Bronchial epithelial cell (primary cell): Measurements from ENCODE around the gene GTF2H4. TPM values are rescaled to one million over a fixed set of nuclear protein-coding genes. Genes with fewer than 3 reads are reported as not detected.

ENCODE experiments used
- DNase-seq: peaks from one replicate; pipeline ENCODE4 v3.0.0-alpha.2; 2010; ENCODE audit warnings: low read depth
- FAIRE-seq: peaks from 2 replicates; lab custom pipeline; 2011; peaks lifted over from hg19 to GRCh38; lab: Jason Lieb, UNC
- H3K27me3 ChIP-seq: 2 replicates; pipeline ENCODE4 v1.5.1; 2011; ENCODE audit warnings: low read length; ENCODE audit not compliant: control insufficient read depth, insufficient read depth
- H3K36me3 ChIP-seq: 2 replicates; pipeline ENCODE4 v1.5.1; 2011; ENCODE audit warnings: low read length; ENCODE audit not compliant: control insufficient read depth, insufficient read depth
- H3K4me3 ChIP-seq: 2 replicates; pipeline ENCODE4 v1.5.1; 2011; ENCODE audit warnings: mild to moderate bottlenecking, low read depth, low read length, control low read depth
- total RNA-seq: library from RNA; depleted of rRNA; stranded (reverse); fragments of >200 nt; gene quantifications from 2 replicates; pipeline ENCODE4 v1.2.1, GENCODE V29; 2014
- TF ChIP-seq, protein P1 (sequence below): IDR thresholded peaks from 2 replicates; pipeline ENCODE4 v1.5.1; 2011; ENCODE audit warnings: mild to moderate bottlenecking, moderate library complexity, low read length, control low read depth, inconsistent platforms; ENCODE audit not compliant: insufficient read depth, severe bottlenecking

GTF2H4 gene
- total RNA-seq, 1 donor from 2014 or later, result 10.0 TPM

DNA sequence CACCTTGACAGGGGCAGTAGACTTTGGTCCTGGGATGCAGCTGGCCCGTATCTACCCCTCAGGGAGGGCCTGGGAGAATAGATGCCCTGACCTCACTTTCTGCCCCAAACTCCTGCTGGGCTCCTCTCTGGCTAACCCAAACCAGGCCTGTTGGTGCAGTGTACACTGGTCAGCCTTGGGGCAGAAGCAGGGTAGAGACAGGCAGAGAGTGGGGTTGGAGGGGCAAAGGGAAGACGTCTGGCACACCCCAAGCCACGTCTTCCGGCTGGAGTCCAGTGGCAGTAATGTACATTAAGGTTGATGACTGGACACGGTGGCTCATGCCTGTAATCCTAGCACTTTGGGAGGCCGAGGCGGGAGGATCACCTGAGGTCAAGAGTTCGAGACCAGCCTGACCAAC is 14.3 kb upstream of the GTF2H4 start:
- Histone ChIP-seq H3K4me3 (no peak overlapping the region), H3K36me3 (peaks cover 73% of the 10 kb centered on the region), H3K27me3 (no peaks in the 10 kb centered on the region)
- DNase-seq, result no peak
- TF ChIP-seq, protein P1, sequence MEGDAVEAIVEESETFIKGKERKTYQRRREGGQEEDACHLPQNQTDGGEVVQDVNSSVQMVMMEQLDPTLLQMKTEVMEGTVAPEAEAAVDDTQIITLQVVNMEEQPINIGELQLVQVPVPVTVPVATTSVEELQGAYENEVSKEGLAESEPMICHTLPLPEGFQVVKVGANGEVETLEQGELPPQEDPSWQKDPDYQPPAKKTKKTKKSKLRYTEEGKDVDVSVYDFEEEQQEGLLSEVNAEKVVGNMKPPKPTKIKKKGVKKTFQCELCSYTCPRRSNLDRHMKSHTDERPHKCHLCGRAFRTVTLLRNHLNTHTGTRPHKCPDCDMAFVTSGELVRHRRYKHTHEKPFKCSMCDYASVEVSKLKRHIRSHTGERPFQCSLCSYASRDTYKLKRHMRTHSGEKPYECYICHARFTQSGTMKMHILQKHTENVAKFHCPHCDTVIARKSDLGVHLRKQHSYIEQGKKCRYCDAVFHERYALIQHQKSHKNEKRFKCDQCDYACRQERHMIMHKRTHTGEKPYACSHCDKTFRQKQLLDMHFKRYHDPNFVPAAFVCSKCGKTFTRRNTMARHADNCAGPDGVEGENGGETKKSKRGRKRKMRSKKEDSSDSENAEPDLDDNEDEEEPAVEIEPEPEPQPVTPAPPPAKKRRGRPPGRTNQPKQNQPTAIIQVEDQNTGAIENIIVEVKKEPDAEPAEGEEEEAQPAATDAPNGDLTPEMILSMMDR, result no peak
- FAIRE-seq, result no peak

DNA sequence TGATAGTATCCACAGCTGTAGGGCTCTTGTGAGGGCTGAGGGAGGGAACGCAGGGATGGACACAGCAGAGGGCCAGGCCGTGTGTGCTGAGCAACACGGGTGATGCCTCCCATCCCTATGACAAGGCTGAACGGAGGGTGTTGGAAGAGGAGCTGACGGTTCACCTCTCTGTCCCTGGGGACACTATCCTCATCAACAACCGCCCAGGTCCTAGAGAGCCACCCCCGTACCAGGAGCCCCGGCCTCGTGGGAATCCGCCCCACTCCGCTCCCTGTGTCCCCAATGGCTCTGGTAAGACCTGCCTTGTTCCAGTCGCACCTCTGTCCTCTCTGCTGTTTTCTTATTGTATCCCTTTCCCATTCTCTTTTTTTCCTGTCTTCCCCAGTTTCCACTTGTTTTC is 13.6 kb upstream of the GTF2H4 start:
- H3K4me3 ChIP-seq, result no peak overlapping the region
- H3K36me3 ChIP-seq, result peaks cover 74% of the 10 kb centered on the region
- FAIRE-seq (peak; percentile 73), DNase-seq (no peak)
- no peaks in the 10 kb centered on the region for H3K27me3 ChIP-seq
- TF ChIP-seq, protein P1, result no peak

DNA sequence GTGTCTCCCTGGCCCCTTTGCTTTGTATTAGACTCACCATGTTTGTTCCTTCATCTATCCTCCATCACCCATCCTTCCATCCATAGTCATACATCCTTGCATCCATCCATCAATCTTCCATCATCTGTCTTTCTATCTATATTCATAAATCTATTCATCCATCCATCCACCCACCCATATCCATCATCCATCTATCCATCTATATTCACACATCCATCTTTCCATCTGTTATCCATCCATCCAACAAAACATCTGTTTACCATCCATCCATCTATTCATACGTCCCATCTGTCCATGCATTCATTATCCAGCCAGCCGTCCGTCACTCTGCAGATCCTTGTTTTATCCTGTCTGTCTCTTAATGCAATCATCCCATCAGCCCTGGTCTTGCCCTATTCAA is 13.1 kb upstream of the GTF2H4 start:
- DNase-seq (no peak), FAIRE-seq (no peak)
- Histone ChIP-seq H3K27me3 (no peaks in the 10 kb centered on the region), H3K4me3 (no peak overlapping the region), H3K36me3 (peaks cover 71% of the 10 kb centered on the region)
- TF ChIP-seq, protein P1, result no peak

DNA sequence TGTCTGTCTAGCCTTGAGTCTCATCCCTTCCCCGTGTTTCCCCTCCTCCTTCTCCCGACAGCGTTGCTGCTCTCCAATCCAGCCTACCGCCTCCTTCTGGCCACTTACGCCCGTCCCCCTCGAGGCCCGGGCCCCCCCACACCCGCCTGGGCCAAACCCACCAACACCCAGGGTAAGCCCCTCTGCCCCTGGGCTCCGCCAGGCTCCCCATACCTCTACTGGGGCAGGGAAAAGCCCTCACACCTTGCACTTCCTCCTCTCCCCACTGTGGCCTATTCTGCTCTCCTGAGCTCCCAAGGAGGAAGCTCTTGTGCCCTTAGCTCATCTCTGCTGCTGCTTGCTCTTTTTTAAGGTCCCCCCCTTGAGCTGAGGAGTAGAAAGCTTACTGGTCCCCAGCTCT is 12.7 kb upstream of the GTF2H4 start:
- H3K36me3 ChIP-seq, result peaks cover 68% of the 10 kb centered on the region
- no peak overlapping the region for H3K4me3 ChIP-seq
- TF ChIP-seq, protein P1, result no peak
- FAIRE-seq (no peak), DNase-seq (no peak)
- H3K27me3 ChIP-seq, result no peaks in the 10 kb centered on the region

DNA sequence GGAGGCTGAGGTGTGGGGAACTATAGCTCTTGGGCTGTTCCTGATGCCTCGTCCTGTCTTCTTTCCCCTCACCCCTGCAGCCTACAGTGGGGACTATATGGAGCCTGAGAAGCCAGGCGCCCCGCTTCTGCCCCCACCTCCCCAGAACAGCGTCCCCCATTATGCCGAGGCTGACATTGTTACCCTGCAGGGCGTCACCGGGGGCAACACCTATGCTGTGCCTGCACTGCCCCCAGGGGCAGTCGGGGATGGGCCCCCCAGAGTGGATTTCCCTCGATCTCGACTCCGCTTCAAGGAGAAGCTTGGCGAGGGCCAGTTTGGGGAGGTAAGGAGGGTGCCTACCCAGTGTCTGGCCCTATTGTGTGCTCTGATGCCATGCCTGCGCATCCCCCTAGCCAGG is 11.5 kb upstream of the GTF2H4 start:
- H3K27me3 ChIP-seq, result no peaks in the 10 kb centered on the region
- TF ChIP-seq, protein P1, result no peak
- H3K4me3 ChIP-seq, result no peak overlapping the region
- FAIRE-seq, result no peak
- DNase-seq, result no peak
- H3K36me3 ChIP-seq, result peaks cover 56% of the 10 kb centered on the region

DNA sequence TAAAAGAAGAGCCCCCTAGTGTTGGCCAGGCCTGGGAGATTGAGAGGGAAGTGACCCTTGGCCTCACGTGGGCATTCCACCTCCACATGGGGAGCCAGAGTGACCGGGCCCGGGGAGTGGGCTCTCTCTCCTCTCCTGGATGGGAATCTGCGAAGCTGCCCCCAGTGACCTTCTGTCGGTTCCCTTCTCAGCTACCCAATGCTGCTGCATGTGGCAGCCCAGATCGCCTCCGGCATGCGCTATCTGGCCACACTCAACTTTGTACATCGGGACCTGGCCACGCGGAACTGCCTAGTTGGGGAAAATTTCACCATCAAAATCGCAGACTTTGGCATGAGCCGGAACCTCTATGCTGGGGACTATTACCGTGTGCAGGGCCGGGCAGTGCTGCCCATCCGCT is 10.1 kb upstream of the GTF2H4 start:
- TF ChIP-seq, protein P1, result no peak
- H3K4me3 ChIP-seq, result no peak overlapping the region
- peaks cover 44% of the 10 kb centered on the region for H3K36me3 ChIP-seq
- H3K27me3 ChIP-seq, result no peaks in the 10 kb centered on the region
- DNase-seq, result no peak
- no peak for FAIRE-seq
